HG02763 (cell line): ENCODE measurements around the gene ATG4D.
A peak's percentile ranks its signal among the peaks of the same experiment; 100 is the strongest.
"Not testable (repeated sequence)": the region's sequence is repeated elsewhere in the genome, so short reads cannot be mapped to it uniquely, and the experiment has no call there.

Experiments used
- ATAC-seq: cut with Tn5 transposase; IDR thresholded peaks from one replicate; pipeline ENCODE4 v1.9.1; 2021; ENCODE audit warnings: mild to moderate bottlenecking, moderate library complexity; ENCODE audit not compliant: unreplicated experiment

Gene ATG4D

DNA sequence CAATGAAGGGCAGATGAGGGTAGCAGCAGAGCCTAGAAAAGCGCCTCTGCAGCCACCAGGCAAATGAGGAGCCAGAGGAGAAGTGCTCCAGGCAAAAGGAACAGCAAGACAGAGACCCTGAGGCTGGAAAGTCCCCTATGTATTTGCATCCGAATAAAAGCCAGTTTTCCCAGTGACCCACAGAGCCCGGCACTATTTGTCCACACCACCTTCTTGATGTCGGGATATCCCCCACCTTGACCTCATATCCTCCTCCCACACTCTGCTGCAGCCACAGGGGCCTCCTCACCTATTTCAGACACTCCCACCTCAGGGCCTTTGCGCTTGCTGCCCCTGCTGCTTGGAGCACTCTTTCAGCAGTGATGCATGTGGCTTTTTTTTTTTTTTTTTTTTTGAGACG, 6.6 kb downstream of the ATG4D start:
- ATAC-seq = no peak

DNA sequence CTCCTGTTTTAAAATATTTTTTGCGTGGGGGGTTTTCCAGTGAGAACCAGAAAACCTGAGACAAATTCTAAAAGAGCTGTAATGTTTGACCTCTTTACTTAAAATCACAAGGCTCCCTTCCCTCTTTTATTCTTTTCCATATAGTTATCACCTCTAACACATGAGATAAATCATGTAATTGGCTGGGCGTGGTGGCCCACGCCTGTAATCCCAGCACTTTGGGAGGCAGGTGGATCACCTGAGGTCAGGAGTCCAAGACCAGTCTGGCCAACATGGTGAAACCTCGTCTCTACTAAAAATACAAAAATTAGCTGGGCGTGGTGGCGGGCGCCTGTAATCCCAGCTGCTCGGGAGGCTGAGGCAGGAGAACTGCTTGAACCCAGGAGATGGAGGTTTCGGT, 7.3 kb downstream of the ATG4D start:
- ATAC-seq = not testable (repeated sequence)

DNA sequence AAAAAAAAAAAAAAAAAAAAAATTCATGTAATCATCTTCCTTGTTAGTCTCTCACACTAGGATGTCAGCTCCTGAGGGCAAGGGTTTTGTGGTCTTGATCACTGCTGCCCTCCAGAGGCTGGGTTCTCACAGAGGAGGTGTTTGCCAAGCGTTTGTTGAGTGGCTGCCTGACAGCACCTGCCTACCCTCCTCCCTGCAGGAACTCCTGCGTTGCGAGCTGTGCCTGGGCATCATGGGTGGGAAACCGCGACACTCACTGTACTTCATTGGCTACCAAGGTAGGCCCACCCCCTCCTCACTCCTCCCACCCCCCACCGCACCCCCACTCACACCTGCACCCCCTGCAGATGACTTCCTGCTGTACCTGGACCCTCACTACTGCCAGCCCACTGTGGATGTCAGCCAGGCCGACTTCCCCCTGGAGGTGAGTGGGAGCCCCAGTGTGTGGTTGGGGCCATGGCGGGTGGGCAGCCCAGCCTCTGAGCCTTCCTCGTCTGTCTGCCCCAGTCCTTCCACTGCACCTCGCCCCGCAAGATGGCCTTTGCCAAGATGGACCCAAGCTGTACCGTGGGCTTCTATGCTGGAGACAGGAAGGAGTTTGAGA, 8.1 kb downstream of the ATG4D start:
- ATAC-seq = no peak

DNA sequence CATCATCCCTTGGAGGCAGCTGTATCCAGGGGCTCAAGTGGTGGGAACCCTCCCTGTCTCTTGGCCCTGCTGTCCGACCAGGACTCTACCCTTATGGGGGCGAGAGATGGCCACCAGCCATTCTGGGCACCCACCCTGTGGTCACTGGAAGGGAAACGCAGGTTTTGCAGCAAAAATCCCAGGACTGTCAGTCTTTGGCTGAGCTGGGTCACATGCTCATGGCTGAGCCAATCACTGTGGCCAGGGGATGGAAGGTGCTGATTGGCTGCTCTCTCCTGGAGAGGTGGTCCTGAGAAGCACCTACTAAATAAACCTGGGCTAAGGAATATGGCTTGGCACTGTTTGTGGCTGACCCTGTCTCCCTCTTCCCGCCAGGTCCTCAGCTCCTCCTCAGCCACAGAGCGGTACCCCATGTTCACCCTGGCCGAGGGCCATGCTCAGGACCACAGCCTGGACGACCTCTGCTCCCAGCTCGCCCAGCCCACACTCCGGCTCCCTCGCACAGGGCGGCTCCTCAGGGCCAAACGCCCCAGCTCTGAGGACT, 8.9 kb downstream of the ATG4D start:
- no peak for ATAC-seq

DNA sequence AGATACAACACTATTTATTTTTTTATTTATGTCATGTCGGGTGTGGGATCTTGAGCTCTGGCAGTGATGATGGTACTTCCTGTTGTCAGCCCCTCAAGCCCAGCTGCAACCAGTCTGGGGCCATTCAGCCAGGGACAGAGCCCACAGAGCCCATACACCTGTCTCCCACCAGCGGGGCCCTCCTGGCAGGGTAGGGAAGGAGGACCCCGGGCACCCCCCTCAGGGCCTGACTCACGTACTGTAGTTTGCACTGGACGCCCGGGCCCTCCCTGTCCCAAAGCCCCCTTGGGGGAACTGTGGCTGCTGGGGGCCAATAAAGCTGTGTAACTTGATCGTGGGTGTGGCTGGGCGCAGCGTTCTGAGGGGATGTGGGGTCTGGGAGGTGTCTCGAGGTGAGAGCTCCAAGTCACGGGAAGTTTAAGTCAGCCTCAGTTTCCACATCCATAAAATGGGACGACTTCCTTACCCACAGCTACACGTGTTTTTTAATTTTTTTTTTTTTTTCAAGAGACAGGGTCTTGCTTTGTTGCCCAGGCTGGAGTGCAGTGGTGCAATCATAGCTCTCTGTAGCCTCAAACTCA, 9.5 kb downstream of the ATG4D start:
- ATAC-seq = no peak

DNA sequence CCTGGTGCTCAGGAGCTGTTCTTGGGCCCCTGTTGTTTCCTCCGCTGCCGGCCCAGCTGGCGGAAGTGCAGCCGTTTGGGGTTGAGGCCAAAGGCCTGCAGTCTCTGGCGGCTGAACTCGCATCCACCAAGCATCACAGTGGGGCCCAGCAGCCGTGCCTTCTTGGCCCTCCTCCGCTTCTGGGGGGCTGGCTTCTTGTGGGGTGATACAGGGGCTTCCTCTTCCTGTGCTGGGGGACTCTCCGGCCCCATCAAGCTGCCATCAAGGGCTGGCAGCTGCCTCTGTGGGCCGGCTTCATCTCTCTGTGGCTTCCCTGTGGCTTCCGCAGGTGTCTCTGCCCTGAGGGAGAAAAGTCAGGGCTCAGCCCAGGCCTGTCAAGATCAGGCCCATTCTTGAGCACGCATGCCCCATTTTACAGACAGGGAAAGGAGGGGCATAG, 10.3 kb downstream of the ATG4D start:
- ATAC-seq = no peak

DNA sequence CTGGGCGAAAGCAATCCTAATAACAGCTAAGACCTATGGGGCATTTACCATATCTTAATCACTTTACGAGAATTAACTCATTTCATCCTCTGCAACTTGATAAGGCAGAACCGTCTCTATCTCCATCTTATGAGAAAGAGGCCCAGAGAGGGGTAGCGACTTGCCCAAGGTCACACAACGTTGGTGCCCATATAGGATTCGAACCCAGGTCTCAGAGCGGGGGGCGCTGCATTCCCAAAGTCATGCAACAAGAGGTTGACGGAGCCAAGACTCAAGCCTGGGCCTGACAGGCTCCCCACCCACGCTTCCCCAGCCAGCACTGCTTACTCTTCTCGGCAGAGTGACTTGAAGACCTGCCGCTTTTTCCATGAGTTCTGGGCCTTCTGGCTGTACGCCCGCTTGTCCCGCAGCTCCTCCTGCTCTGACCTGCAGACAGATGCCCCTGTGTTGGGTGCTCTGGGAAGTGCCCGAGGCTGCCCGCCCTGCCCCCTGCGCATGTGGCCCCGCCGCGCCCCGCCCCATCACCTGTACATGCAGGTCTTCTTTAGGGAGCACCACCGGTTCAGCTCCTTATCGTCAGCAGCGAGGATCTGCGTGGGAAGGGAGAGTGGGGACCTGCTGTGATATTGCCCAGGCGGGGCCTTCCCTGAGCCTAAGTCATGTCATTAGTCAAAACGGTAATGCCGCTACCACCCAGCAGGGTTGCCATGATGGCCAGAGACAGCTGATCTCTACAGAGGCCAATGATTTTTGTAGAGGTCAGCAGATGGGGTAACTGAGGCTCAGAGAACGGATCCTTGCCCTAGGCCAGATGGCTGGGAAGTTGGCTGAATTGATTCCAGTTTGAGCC, 11.3 kb downstream of the ATG4D start:
- ATAC-seq = no peak

DNA sequence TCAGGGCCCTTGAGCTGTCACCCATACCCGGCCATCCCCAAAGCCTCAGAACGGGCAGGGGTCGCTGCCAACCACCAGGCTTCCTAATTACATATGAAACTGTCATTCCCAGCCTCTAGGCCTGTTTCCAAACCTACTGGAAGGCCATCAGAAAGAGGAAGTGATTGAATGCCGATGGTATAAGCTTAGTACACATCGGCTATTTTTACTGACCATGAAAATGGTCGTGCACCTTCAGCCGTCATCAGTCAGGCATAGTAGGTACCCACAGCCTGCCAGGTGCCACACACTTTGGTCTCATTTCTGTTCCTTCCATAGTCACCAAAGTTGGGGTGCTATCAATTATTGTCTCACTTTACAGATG, 11.9 kb downstream of the ATG4D start:
- ATAC-seq = no peak

DNA sequence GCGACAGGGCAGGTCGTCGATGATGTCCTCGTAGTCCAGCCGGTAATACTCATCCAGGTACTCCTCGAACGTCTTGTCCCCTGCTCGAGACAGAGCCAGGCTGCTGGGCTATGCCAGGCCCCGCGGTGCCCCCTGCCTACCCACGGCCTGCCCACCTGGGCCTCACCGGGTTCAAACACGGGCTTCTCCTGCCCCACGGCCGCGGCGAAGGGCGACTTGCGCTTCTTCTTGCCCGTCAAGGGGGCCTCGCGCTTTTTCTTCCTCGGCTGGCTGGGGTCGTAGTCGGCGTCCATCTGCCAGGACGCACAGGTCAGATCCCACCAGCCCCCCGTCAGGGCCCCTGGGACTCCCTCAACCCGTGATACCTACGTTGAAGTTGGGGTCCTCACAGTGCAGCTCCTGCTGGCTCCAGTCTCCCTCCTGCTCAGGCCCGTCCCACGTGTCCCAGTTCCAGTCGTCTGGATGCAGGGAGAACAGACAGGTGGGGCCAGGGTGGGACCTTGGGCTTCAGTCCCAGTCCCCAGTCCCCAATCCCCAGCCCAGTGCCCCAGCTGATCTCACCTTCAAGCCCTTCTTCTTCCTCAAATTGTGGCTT, 14.0 kb downstream of the ATG4D start:
- no peak for ATAC-seq

DNA sequence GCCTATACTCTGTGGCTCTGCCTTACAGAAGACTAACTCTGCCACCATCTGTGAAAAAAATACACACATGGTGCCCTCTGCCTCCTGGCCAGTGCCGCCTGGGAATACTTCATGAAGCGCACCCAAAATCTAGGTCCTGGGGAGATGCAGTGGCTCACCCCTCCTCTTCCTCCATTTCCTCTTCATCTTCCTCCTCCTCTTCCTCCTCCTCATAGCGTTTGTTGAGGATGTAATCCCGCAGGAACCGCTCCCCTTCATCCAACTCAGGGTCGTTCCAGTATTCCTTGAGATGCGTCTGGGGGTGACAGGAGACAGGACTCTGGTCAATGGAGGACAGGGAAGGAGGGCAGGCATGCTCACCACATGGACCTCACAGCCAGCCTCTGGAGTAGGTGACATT, 16.4 kb downstream of the ATG4D start:
- no peak for ATAC-seq

DNA sequence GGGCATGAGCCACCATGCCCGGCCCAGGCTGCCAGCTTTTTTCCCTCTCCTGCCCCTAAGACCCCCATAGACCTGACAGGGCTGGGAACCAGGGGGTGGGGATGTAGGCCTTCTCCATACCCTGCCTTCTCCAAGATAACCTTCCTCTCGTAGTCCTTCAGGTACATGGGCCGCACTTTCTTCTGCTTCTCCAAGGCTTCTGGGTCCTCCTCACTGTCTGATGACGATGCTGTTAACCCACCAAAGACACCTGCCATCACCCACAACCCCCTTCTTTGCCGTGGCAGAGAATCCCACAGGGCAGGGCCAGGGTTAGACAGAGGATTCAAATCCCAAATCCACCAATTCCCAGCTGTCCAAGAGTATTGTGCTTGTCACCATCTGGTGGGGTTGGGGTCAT, 18.9 kb downstream of the ATG4D start:
- no peak for ATAC-seq

DNA sequence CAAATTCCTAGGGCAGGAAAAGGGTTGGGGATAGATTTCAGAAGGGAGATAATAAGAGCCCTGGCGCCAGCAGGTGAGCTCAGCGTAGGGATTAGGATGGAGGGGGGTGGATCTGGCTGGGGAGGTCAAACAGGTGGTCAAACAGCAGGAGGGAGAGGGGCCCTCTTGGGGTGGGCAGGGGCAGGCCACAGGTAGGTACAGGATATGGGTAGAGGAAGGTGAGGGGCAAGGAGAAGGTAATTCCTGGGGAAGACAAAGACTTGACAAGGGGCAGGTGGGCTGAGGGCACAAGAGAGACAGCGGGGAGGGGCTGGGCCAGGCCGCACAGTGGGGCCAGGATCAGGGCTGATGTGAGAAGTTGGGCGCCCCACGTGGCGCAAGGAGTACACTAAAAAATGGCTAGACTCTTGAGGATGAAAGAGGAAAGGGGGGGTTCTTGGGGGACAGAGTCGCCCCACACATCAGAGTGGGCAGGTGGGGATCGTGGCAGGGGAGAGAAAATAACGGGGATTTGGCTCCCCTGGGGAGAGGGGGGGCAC, 21.4 kb downstream of the ATG4D start:
- ATAC-seq = no peak

DNA sequence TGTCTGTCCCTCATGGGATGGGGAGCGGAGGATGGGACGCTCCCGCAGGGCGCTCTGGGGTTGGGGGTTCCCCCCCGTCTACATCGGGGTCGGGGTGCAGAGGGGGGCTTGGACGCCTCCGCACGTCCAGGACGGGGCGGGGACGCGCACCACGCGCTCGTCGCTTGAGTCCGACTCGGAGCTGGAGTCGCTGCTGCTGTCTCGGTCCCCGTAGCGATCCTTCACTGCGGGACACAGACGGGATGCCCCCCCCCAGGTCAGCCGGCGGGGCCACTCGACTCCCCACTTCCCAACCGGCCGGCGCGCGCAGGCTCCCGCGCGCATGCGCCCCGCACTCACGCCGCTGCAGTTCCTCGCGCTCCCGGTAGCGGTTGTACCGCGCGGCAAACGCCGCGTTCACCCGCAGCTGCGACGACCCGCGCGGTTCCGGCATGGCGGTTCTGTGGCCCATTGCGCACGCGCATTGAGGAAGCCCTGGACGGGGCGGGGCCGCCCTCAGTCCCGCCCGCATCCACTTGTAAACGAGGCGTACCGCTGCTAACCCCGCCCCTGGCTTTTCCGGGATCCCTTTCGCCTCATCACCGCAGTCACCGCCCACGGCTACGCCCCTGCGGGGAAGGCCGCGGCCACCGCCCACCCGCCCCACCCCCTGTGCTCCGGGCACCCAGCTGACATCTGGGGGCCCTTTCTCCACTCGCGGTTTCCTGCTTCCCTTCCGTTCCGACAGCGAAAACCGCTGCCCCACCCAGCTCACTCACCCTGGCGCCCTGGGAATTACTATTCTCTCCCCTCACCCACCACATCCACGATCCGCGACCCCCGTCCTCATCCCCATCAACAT, 22.1 kb downstream of the ATG4D start, which contains the start of gene KRI1:
KRI1 (minus strand) TSS at position 444 of the 841 bp plus-strand sequence; CDS start at position 433, 11 bp downstream.
- ATAC-seq = peak; percentile 49

DNA sequence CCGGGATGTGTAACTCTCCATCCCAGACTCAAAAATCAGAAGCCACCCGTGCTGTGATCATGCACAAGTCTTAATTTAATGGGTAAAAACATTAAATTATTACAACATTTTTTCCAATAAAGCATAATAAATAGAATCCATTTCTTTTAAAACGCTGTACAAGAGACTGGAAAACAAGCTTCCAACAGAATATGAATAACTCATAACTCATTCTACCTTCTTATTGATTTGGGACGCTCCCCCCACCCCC, 22.6 kb downstream of the ATG4D start:
- no peak for ATAC-seq

DNA sequence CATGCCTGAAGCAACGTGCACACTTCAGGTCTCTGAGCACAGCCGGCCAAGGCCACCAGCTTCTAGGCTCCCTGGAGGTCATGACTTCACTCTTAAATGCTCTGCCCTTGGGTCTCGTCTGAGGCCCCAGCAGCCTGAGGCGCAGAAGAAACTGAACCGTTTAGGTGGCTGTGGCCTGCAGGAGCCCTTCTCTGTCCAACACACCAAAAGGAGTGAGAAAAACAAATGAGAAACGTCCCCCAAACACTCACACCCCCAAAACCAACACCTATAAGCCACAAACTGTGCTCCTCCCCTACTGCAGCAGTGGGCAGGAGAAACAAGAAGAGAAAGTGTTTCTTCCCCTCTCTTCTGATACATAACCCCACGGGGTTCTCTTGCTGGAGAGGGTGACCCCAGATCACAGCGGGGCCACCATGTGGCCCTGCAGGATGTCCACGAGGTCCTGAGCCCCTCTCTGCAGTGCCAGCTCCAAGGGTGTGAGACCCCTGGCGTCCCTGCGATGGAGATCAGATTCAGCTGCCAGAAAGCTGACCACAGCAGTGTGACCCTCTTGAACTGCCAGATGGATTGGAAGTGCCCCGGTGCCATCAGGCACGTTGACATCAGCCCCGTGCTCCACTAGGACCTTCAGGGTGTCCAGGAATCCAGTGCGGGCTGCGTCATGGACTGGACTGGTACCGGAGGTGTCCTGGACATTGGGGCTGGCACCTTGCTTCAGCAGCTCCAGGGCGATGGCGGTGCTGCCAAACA, 23.1 kb downstream of the ATG4D start:
- no peak for ATAC-seq

DNA sequence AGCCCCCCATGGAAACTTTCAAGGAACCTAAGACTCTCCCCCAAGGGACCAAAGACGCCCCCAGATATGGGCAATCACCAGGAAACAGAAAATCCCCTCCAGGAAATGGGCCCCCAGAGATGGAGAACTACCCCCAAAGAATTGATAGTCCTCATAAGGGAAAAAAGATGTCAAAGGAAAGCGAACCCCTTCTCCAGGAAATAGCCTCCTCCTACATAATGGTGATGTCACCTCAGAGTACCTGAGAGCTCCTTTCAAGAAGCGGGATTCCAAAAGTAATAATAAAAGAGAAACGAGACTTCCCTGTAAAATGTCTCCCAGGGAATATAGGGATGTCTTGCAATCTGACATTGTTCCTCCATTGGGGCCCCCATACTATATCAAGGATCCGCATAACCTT, 24.0 kb downstream of the ATG4D start:
- ATAC-seq = no peak

DNA sequence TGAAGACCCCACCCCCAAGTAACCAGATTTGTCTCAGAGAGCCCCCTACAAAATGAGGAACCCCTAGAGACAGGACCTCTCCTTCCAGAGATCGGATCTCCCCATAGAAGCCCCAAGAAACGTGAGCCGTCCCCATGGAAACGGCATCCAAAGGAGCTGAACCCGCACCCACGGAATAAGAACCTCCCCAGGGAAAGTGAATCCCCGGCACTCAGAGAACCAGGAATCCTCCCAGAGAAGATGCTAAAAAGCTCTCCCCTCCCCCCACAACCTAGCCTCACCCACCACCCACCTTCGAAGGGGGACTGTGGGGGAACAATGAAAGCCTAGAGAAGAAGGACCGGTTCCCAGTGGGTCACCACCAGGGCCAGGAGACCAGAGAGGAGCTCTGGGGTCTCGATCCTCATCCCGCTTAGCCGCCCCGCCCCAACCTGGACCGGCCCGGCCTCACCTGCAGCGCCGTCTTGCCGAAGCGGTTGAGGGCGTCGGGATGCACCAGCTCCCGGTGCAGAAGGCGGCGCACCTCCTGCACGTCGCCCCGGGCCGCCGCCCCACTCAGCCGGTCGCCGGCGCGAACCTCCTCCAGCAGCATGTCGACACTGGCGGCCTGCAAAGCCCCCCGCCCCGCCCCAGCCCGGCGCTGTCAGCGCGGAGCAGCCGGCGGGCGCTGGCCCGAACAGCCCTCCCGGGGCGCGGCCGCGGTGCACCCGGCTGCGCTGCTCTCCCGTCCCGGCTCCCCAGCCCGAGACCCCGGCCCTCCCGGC, 24.5 kb downstream of the ATG4D start:
- ATAC-seq = peak; percentile 1

DNA sequence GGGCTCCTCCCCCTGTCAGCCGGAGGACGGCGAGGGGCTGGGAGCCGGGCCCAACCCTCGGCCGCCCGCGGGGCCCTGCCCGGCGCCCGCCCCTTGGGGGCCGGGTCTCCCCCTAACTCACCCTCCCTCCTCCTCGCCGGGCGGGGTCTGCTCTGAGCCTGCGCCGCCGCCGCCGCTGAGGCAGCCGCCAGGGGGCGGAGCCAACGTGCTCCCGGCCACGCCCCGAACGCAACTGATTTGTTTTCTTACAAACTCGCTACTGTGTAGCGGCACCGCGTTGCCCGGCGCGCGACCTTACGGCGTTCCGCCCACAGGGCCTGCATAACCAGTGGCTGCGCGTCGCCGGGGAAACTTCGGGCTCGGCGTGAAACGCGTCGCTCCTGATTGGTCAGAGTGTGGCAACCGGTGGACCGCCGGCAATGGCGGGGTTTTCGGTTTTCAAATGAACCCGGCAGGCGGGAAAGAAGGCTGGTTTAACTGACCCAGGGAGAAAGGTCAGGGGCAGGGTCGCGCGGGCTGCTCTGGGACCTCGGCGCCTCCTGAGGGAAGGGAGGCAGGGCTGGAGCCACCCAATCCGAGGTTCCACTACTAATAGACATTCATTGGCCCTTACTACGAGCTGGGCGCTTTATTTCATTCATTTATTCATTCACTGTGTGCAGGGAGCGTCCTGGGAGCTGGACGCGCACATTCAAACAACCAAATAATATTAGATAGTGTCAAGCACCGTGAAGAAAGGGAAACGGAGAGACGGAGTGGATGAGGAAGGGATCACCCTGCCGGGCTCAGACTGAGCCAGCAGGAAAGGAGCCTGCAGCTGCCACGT, 25.3 kb downstream of the ATG4D start, which contains the start of gene CDKN2D:
CDKN2D (minus strand) TSS at position 154 of the 826 bp plus-strand sequence. CDS start 326 bp downstream, outside the sequence.
- peak; percentile 66 for ATAC-seq
